Measurements from ENCODE around the gene PRKAR2B.

- no peak for TF ChIP-seq CTCF (IDR thresholded peaks at IDR 0.05)
- no peak for TF ChIP-seq EZH2 (IDR thresholded peaks at IDR 0.05; ENCODE audit: borderline replicate concordance, insufficient read depth, low read depth, low read length, poor library complexity, severe bottlenecking)
Measured at GRCh38 chr7:107080099-107080505, 35.6 kb downstream of the PRKAR2B start.
